Osteoblast (primary cell): Measurements from ENCODE around the gene TEX28. TPM values are rescaled to one million over a fixed set of nuclear protein-coding genes. Genes with fewer than 3 reads are reported as not detected.

Source experiments
- DNase-seq: peaks from one replicate; pipeline ENCODE4 v3.0.0; 2011; ENCODE audit warnings: low spot score, mixed read lengths; ENCODE audit not compliant: insufficient read length; ENCODE audit errors: missing footprints
- H2AFZ ChIP-seq: 2 replicates; pipeline ENCODE4 v1.6.0; 2011; ENCODE audit warnings: mild to moderate bottlenecking, low read length
- H3K27ac ChIP-seq: 2 replicates; pipeline ENCODE4 v1.5.1; 2011; ENCODE audit warnings: mild to moderate bottlenecking, low read depth, low read length, moderate library complexity
- H3K27me3 ChIP-seq: 2 replicates; pipeline ENCODE4 v1.6.0; 2012; ENCODE audit warnings: mild to moderate bottlenecking, control low read depth, inconsistent platforms, low read length, moderate library complexity; ENCODE audit not compliant: insufficient read depth
- H3K36me3 ChIP-seq: 2 replicates; pipeline ENCODE4 v1.5.1; 2011; ENCODE audit warnings: mild to moderate bottlenecking, low read length, control low read depth, moderate library complexity; ENCODE audit not compliant: insufficient read depth
- H3K4me1 ChIP-seq: 2 replicates; pipeline ENCODE4 v1.5.1; 2011; ENCODE audit warnings: mild to moderate bottlenecking, low read length, control low read depth, moderate library complexity; ENCODE audit not compliant: insufficient read depth
- H3K4me2 ChIP-seq: 2 replicates; pipeline ENCODE4 v1.6.0; 2011; ENCODE audit warnings: mild to moderate bottlenecking, low read length; ENCODE audit not compliant: insufficient read depth
- H3K4me3 ChIP-seq: fragments of 200-600 bp; sonication (generic); 3 replicates; pipeline ENCODE4 v1.5.1; 2012; ENCODE audit warnings: mild to moderate bottlenecking, low read length, inconsistent platforms; ENCODE audit not compliant: insufficient read depth
- H3K79me2 ChIP-seq: 2 replicates; pipeline ENCODE4 v1.6.0; 2012; ENCODE audit warnings: mild to moderate bottlenecking, low read length, control low read depth, inconsistent platforms; ENCODE audit not compliant: insufficient read depth
- H3K9me3 ChIP-seq: 2 replicates; pipeline ENCODE4 v1.5.1; 2011; ENCODE audit warnings: low read depth, low read length, control low read depth
- H4K20me1 ChIP-seq: 2 replicates; pipeline ENCODE4 v1.6.0; 2012; ENCODE audit warnings: mild to moderate bottlenecking, low read length, control low read depth; ENCODE audit not compliant: insufficient read depth
- total RNA-seq: library from RNA; depleted of rRNA; stranded (reverse); fragments of >200 nt; gene quantifications from 2 replicates; pipeline ENCODE4 v1.2.3, GENCODE V29; 2012
- TF ChIP-seq, protein P1 (sequence below): IDR thresholded peaks from 2 replicates; pipeline ENCODE4 v1.5.1; 2011; ENCODE audit warnings: mild to moderate bottlenecking, low read depth, low read length, moderate library complexity; ENCODE audit errors: extremely low read depth

Gene TEX28
- total RNA-seq, 1 donor = not detected

DNA sequence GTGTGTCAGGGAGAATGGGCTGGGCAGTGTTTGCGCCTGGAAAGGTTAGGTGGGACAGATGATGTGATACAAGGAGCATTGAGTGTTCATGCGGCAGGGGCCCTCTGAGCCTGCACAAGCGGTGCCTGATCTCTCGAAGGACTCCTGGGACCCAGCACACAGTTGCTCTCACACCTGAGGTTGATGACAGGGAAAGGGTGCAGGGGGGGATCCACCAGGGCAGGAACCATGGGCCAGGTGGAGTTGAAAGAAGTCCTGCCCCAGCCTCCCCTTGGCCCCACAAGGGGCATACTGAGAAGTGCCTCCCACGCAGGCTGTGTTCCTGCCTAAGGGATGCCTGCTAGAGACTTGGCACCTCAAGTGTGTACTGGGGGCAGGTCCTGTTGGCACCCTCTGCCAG is 33.7 kb upstream of the TEX28 start:
- peaks cover 30% of the 10 kb centered on the region for H3K27me3 ChIP-seq
- H3K4me3 ChIP-seq = no peak overlapping the region
- H3K27ac ChIP-seq = no peak overlapping the region
- no peak overlapping the region for H3K4me2 ChIP-seq
- peaks cover 10% of the 10 kb centered on the region for H3K4me1 ChIP-seq
- no peaks in the 10 kb centered on the region for H3K36me3 ChIP-seq
- H3K79me2 ChIP-seq = no peaks in the 10 kb centered on the region
- no peaks in the 10 kb centered on the region for H4K20me1 ChIP-seq
- no peaks in the 10 kb centered on the region for H3K9me3 ChIP-seq
- TF ChIP-seq, protein P1, sequence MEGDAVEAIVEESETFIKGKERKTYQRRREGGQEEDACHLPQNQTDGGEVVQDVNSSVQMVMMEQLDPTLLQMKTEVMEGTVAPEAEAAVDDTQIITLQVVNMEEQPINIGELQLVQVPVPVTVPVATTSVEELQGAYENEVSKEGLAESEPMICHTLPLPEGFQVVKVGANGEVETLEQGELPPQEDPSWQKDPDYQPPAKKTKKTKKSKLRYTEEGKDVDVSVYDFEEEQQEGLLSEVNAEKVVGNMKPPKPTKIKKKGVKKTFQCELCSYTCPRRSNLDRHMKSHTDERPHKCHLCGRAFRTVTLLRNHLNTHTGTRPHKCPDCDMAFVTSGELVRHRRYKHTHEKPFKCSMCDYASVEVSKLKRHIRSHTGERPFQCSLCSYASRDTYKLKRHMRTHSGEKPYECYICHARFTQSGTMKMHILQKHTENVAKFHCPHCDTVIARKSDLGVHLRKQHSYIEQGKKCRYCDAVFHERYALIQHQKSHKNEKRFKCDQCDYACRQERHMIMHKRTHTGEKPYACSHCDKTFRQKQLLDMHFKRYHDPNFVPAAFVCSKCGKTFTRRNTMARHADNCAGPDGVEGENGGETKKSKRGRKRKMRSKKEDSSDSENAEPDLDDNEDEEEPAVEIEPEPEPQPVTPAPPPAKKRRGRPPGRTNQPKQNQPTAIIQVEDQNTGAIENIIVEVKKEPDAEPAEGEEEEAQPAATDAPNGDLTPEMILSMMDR = no peak
- peak; percentile 59 for DNase-seq
- H2AFZ ChIP-seq = no peak overlapping the region

DNA sequence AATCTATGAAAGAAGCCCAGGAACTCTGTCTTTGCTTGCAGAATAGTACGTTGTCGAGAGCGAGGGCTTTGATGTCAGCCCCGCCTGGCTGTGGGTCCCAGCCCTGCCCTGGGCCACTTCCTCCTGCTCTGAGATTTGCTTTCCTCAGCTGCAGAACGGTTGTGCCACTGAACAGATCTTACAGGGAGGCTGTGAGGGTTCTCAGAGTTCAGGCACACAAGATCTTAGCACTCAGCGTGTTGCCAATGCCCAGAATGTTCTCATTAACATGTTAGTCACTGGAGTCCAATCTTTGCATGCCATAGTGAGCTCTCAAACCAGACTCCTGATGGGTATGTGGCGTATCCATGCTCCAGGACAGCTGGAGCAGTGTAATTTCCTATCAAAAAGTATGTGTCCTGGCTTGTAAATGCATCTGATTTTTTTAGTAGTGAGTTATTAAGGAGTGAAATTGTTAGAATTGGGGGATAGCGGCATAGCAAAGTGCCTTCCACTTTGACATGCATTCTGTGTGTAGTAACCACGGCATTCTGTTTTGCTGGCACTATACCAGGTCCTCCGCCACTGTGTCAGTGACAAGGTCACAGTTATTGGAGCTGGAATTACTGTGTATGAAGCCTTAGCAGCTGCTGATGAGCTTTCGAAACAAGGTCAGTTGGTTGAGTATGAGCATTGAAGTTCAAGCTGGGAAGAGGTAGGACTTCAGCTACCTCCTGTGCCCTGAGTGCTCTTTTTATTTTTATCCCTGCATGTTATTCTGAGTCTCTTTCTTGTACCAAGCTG is 32.3 kb upstream of the TEX28 start:
- Histone ChIP-seq H2AFZ (no peak overlapping the region), H3K36me3 (no peaks in the 10 kb centered on the region), H3K4me3 (no peak overlapping the region), H3K4me1 (peaks cover 10% of the 10 kb centered on the region), H3K79me2 (no peaks in the 10 kb centered on the region), H3K27me3 (peaks cover 33% of the 10 kb centered on the region), H3K27ac (no peak overlapping the region), H3K4me2 (no peak overlapping the region), H4K20me1 (no peaks in the 10 kb centered on the region), H3K9me3 (no peaks in the 10 kb centered on the region)
- DNase-seq = peak; percentile 67
- TF ChIP-seq, protein P1 = no peak

DNA sequence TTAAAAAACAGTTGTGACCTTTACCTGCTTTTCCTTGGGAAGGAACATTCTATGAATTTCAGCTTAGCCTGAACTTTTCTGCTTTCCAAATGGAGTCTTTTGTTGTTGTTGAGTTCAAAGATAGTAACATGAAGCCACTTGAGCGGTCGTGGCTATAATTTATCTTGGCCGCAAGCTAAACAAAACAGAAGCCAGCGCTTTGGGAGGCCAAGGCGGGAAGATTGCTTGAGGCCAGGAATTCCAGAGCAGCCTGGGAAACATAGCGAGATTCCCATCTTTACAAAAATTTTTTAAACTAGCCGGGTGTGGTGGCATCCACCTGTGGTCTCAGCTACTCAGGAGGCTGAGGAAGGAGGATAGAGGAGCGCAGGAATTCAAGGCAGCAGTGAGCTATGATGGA is 30.6 kb upstream of the TEX28 start:
- Histone ChIP-seq H3K4me2 (peak overlapping the region; percentile 22), H3K36me3 (no peaks in the 10 kb centered on the region), H3K79me2 (no peaks in the 10 kb centered on the region), H4K20me1 (no peaks in the 10 kb centered on the region), H3K9me3 (no peaks in the 10 kb centered on the region), H3K27ac (no peak overlapping the region), H3K27me3 (peaks cover 36% of the 10 kb centered on the region), H3K4me3 (no peak overlapping the region), H3K4me1 (peaks cover 10% of the 10 kb centered on the region), H2AFZ (no peak overlapping the region)
- DNase-seq = no peak
- TF ChIP-seq, protein P1 = no peak

DNA sequence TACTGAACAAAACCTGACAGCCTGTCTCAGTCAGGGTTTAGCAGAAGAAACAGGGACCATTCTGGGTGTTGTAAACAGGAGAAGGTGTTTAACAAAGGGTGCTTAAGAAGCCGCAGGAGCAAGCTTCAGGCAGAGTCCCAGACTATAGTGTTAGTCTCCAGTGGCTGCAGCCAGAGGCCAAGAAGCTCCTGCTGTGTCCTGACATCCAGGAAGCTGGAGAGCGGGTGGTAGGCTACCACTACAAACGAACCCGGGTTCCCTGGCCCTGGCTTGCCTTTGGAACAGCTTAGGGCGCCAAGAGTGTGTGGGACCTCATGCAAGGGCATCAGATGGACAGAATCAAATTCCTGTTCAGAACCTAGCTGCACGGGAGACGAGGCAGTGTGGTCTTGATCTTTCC is 28.6 kb upstream of the TEX28 start:
- Histone ChIP-seq H3K9me3 (no peaks in the 10 kb centered on the region), H2AFZ (no peak overlapping the region), H3K36me3 (no peaks in the 10 kb centered on the region), H4K20me1 (no peaks in the 10 kb centered on the region), H3K4me3 (no peak overlapping the region), H3K4me2 (no peak overlapping the region), H3K4me1 (peaks cover 7% of the 10 kb centered on the region), H3K79me2 (no peaks in the 10 kb centered on the region), H3K27ac (no peak overlapping the region), H3K27me3 (peaks cover 49% of the 10 kb centered on the region)
- TF ChIP-seq, protein P1 = no peak
- DNase-seq = no peak
